HCT116 (cell line): ENCODE measurements around the gene PSD.

ENCODE experiments used
- CTCF ChIP-seq, 3 experiments: fragments of 200-600 bp in 1 of 3; sonication (generic) in 1 of 3; IDR thresholded peaks in 2 of 3; conservative IDR thresholded peaks in 1 of 3; 2 replicates each; pipeline ENCODE4 v1.5.1; 2012 to 2017; ENCODE audit warnings: low read depth in 2 of 3, low read length in 2 of 3, antibody characterized with exemption in 1 of 3, borderline replicate concordance in 1 of 3, control low read depth in 1 of 3, mild to moderate bottlenecking in 1 of 3, mixed read lengths in 1 of 3, mixed run types in 1 of 3, moderate library complexity in 1 of 3; ENCODE audit not compliant: insufficient read depth in 1 of 3
- POLR2A ChIP-seq: IDR thresholded peaks from 2 replicates; pipeline ENCODE4 v1.7.0; 2011; ENCODE audit warnings: borderline replicate concordance; ENCODE audit not compliant: insufficient read depth, insufficient read length; ENCODE audit errors: extremely low read depth

GRCh38 chr10:102384606-102385429, 33.8 kb downstream of the PSD start:
- TF ChIP-seq POLR2A: no peak
- TF ChIP-seq CTCF (IDR thresholded peaks at IDR 0.05 in 2 of 3, conservative IDR thresholded peaks at IDR 0.05 in 1 of 3; ENCODE audit: borderline replicate concordance in 1 of 3, insufficient read depth in 1 of 3, low read depth in 2 of 3, low read length in 2 of 3): no peak
